Calu3 (cell line): Measurements from ENCODE around the gene BAIAP3. TPM values are rescaled to one million over a fixed set of nuclear protein-coding genes. Genes with fewer than 3 reads are reported as not detected.

Experiments used
- BruUV-seq: library from RNA; stranded (reverse); fragments of 400-500 nt; replicated peaks from 2 replicates; lab custom pipeline; 2021; lab: Mats Ljungman, UMichigan
- CTCF ChIA-PET: fragments of 300-600 bp; sonication (Branson Sonifier 250); formaldehyde crosslinking; loops from one replicate; lab custom pipeline; 2022; ENCODE audit warnings: antibody characterized with exemption; lab: Charles Lee
- DNase-seq: peaks from one replicate; pipeline ENCODE4 v3.0.0; 2022
- H3K27ac Mint-ChIP-seq: one replicate; pipeline ENCODE4 v1.8.0; 2022; ENCODE audit warnings: mixed read lengths; ENCODE audit not compliant: unreplicated experiment
- H3K27me3 Mint-ChIP-seq: one replicate; pipeline ENCODE4 v1.8.0; 2022; ENCODE audit warnings: mixed read lengths; ENCODE audit not compliant: unreplicated experiment
- H3K36me3 Mint-ChIP-seq: one replicate; pipeline ENCODE4 v1.8.0; 2022; ENCODE audit warnings: mild to moderate bottlenecking, moderate library complexity, mixed read lengths; ENCODE audit not compliant: insufficient read depth, unreplicated experiment
- H3K4me1 Mint-ChIP-seq: one replicate; pipeline ENCODE4 v1.8.0; 2022; ENCODE audit warnings: mild to moderate bottlenecking, low read depth, mixed read lengths; ENCODE audit not compliant: unreplicated experiment
- H3K4me3 Mint-ChIP-seq: one replicate; pipeline ENCODE4 v1.8.0; 2022; ENCODE audit warnings: mild to moderate bottlenecking, low read depth, moderate library complexity, mixed read lengths; ENCODE audit not compliant: unreplicated experiment
- H3K9me3 Mint-ChIP-seq: one replicate; pipeline ENCODE4 v1.8.0; 2022; ENCODE audit warnings: low read depth, mixed read lengths; ENCODE audit not compliant: unreplicated experiment
- intact Hi-C: fragments of 100-400 bp; cut with micrococcal nuclease; formaldehyde crosslinking; loops from one replicate; pipeline ENCODE4 v1.10.0; 2022; ENCODE audit not compliant: unreplicated experiment
- total RNA-seq: library from RNA; stranded (reverse); gene quantifications from 2 replicates; pipeline ENCODE4 v1.2.3, GENCODE V29; 2022
- TF ChIP-seq, protein P1 (sequence below): fragments of 200-600 bp; IDR thresholded peaks from one replicate; pipeline ENCODE4 v1.8.0; 2022; ENCODE audit warnings: antibody characterized with exemption; ENCODE audit not compliant: unreplicated experiment

Gene BAIAP3
- total RNA-seq, 1 experiment from 2014 or later = 2.4 TPM

- Mint-ChIP-seq H3K9me3 (no peaks in the 10 kb centered on the region), H3K27ac (no peak overlapping the region), H3K36me3 (peaks cover 23% of the 10 kb centered on the region), H3K27me3 (peaks cover 47% of the 10 kb centered on the region), H3K4me1 (peaks cover 13% of the 10 kb centered on the region), H3K4me3 (no peak overlapping the region)
- intact Hi-C loops = no loop called here
- no TSS peak for BruUV-seq
- CTCF ChIA-PET = interaction anchor here (1.5 to 1.8 kb wide), 2 partner anchors 7 to 10 kb away, joined by 3 to 7 read pairs; no protein-coding TSS in a partner anchor
- TF ChIP-seq, protein P1, sequence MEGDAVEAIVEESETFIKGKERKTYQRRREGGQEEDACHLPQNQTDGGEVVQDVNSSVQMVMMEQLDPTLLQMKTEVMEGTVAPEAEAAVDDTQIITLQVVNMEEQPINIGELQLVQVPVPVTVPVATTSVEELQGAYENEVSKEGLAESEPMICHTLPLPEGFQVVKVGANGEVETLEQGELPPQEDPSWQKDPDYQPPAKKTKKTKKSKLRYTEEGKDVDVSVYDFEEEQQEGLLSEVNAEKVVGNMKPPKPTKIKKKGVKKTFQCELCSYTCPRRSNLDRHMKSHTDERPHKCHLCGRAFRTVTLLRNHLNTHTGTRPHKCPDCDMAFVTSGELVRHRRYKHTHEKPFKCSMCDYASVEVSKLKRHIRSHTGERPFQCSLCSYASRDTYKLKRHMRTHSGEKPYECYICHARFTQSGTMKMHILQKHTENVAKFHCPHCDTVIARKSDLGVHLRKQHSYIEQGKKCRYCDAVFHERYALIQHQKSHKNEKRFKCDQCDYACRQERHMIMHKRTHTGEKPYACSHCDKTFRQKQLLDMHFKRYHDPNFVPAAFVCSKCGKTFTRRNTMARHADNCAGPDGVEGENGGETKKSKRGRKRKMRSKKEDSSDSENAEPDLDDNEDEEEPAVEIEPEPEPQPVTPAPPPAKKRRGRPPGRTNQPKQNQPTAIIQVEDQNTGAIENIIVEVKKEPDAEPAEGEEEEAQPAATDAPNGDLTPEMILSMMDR = no peak
- DNase-seq = no peak
These were observed 5.6 kb downstream of the BAIAP3 start for GRCh38 chr16:1338855-1339675.

DNA sequence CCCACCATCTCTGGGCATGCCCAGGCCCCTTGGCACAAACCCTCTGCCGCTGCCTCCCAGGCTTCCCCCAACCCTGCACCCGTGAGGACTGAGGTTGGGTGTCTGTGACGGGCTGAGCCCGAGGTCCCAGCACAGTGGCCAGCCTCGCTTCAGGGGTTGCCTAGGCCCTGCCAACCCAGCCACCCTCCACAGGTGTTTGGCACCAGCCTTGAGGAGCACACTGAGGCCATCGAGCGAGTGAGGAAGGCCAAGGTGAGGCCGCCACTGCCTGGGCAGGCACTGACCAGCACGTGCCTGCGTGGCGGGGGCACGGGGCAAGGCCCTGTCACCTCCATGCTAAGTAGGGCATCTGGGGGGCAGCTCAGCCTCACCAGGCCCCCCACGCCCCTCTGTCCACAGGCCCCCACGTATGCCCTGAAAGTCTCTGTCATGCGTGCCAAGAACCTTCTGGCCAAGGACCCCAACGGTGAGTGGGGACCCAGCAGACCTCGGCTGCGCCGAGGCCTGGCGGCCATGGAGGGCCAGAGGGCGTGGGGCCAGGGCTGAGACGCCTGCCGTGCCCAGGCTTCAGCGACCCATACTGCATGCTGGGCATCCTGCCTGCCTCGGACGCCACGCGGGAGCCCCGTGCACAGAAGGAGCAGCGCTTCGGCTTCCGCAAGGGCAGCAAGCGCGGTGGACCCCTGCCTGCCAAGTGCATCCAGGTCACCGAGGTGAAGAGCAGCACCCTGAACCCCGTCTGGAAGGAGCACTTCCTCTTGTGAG, 7.5 kb downstream of the BAIAP3 start:
- Mint-ChIP-seq H3K36me3 (peaks cover 23% of the 10 kb centered on the region), H3K27me3 (peaks cover 29% of the 10 kb centered on the region), H3K9me3 (no peaks in the 10 kb centered on the region), H3K4me3 (no peak overlapping the region), H3K4me1 (peaks cover 13% of the 10 kb centered on the region), H3K27ac (no peak overlapping the region)
- no peak for DNase-seq
- intact Hi-C loops = no loop called here
- CTCF ChIA-PET = no interaction called here
- TF ChIP-seq, protein P1 = no peak
- no TSS peak for BruUV-seq

- Mint-ChIP-seq H3K27ac (no peak overlapping the region), H3K36me3 (peaks cover 27% of the 10 kb centered on the region), H3K27me3 (peaks cover 20% of the 10 kb centered on the region), H3K4me1 (peaks cover 13% of the 10 kb centered on the region), H3K9me3 (no peaks in the 10 kb centered on the region), H3K4me3 (peak overlapping the region; percentile 95)
- CTCF ChIA-PET = interaction anchor here (1.0 to 1.2 kb wide), 2 partner anchors 9 to 22 kb away, joined by 4 to 14 read pairs; partner anchors contain the start of gene BAIAP3
- no peak for DNase-seq
- BruUV-seq = no TSS peak
- TF ChIP-seq, protein P1 = no peak
- intact Hi-C loops = no loop called here
These were observed 8.3 kb downstream of the BAIAP3 start for GRCh38 chr16:1341495-1342420.
